Breast epithelium (tissue), 3 donors: Measurements from ENCODE around the gene LTO1.

Experiments used
- POLR2A ChIP-seq: fragments of 450-650 bp; IDR thresholded peaks from one replicate; pipeline ENCODE4 v1.6.1; 2016; ENCODE audit warnings: antibody characterized with exemption, mild to moderate bottlenecking, moderate library complexity
- POLR2AphosphoS5 ChIP-seq, 3 donors: sonication (generic); formaldehyde crosslinking; IDR thresholded peaks; one replicate each; pipeline ENCODE4 v1.6.1; 2017; ENCODE audit warnings: antibody characterized with exemption in 3 of 3
- TF ChIP-seq, protein P1 (sequence below), 3 donors: fragments of 450-650 bp; IDR thresholded peaks; one replicate each; pipeline ENCODE4 v1.5.1; 2016 to 2017; ENCODE audit warnings: antibody characterized with exemption in 3 of 3, mild to moderate bottlenecking in 3 of 3, moderate library complexity in 3 of 3

DNA sequence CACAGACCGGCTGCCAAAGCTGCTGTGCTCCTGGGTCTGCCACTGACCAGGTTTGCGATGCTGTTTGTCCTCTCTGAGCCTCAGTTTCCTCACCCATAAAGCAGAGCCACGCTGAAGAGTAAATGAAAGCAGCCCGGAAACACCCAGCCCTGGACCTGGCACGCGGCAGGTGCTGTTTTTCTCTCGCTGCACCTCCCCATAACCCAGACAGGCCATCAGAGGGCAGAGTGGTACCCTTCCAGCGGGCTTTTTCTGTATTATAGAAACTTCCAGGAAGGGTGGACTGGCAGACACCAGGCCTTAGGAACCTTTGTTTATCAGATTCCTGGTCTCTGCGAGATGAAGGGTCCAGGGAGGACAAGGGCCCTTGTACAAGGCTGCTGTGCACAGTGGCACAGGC is 46.6 kb upstream of the LTO1 start:
- TF ChIP-seq, protein P1, sequence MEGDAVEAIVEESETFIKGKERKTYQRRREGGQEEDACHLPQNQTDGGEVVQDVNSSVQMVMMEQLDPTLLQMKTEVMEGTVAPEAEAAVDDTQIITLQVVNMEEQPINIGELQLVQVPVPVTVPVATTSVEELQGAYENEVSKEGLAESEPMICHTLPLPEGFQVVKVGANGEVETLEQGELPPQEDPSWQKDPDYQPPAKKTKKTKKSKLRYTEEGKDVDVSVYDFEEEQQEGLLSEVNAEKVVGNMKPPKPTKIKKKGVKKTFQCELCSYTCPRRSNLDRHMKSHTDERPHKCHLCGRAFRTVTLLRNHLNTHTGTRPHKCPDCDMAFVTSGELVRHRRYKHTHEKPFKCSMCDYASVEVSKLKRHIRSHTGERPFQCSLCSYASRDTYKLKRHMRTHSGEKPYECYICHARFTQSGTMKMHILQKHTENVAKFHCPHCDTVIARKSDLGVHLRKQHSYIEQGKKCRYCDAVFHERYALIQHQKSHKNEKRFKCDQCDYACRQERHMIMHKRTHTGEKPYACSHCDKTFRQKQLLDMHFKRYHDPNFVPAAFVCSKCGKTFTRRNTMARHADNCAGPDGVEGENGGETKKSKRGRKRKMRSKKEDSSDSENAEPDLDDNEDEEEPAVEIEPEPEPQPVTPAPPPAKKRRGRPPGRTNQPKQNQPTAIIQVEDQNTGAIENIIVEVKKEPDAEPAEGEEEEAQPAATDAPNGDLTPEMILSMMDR (IDR thresholded peaks at IDR 0.05) = no peak
- TF ChIP-seq POLR2AphosphoS5 (IDR thresholded peaks at IDR 0.05) (no peak), POLR2A (no peak)
